Measurements from ENCODE around the gene NFATC4. TPM values are rescaled to one million over a fixed set of nuclear protein-coding genes. Genes with fewer than 3 reads are reported as not detected.
"Not testable (repeated sequence)": the region's sequence is repeated elsewhere in the genome, so short reads cannot be mapped to it uniquely, and the experiment has no call there.

NFATC4 gene
- total RNA-seq, 1 donor from 2014 or later: 19.1 TPM

DNA sequence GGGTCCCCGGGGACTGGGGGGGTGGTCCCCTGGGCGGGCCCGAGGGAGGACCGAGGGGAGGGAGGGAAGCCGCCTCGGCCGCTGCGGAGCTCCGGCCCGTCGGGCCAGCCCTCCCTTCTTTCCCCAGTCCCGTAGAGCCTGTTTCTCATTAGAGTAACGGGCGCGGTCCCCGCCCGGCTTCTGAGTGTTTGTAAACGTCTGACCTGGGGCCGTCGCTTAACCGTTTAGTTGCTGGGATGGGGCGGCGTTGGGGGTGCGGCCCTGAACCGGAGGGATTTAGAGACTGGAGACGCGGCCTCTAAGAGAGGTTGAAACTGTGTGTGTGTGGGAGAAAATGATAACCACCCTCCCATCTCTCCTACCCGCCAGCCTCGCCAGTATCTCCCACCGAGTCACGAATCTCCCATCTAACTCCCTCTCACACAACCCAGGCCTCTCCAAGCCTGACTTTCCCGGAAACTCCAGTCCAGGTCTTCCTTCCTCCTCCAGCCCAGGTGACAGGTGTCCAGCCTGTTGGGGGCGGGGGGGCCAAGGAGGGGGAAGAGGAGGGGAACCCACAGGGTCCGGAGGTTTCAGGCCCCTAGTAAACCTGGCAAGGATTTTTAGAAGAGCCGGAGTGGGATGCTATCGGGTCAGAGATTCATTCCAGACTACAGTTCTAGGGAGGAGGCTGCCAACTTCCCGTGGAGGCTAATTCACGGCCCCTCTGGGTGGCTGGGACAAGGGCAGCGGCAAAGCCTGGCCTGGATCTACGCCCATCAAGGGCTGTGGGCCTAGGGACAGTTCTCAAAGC is 1.1 kb upstream of the NFATC4 start:
- DNase-seq (ENCODE audit: low read depth, low spot score): peak; percentile 63

DNA sequence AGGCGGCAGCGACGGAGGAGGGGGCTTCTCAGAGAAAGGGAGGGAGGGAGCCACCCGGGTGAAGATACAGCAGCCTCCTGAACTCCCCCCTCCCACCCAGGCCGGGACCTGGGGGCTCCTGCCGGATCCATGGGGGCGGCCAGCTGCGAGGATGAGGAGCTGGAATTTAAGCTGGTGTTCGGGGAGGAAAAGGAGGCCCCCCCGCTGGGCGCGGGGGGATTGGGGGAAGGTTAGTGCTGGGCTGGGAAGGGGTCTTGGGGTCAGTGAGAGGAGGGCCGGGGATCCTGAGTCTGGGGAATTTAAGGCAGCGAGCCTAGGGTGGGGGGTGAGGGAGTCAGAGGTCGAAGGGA is 203 bp downstream of the NFATC4 start:
- no peak for DNase-seq (ENCODE audit: low read depth, low spot score)

DNA sequence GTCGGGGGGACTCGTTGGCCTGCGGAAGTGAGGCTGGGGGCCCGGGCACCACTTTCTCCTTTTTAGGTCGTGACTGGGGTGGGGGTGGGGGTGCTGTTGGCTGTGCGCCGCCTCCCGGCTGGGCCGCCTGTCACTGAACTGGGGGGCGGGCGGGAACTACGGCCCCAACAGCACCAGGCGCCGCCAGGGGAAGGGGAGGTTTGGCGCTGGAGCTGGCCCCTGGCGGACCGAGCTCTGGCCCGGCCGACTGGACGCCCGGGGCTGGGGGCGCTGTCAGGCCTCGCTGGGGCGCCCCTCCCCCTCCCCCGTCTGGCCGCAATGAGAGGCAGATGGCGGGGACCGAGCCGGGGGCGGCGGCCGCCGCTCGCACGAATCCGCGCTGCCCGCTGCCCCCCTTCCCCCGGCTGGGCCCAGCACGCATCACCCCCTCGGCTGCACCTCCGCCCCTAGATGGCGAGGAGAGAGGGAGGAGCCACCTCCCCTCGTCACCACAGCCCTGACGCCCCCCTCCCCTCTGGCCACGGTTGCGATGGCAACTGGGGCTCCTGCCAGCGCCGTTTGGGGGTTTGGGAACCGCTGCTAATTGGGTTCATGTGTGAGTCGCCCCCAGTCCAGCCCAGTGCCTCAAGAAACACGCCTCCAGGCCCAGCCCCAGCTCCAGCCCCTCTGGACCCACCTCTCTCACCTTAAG is 723 bp downstream of the NFATC4 start:
- no peak for DNase-seq (ENCODE audit: low read depth, low spot score)

DNA sequence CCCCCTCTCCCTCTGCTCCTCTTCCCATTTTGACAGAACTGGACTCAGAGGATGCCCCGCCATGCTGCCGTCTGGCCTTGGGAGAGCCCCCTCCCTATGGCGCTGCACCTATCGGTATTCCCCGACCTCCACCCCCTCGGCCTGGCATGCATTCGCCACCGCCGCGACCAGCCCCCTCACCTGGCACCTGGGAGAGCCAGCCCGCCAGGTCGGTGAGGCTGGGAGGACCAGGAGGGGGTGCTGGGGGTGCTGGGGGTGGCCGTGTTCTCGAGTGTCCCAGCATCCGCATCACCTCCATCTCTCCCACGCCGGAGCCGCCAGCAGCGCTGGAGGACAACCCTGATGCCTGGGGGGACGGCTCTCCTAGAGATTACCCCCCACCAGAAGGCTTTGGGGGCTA is 1.5 kb downstream of the NFATC4 start:
- DNase-seq (ENCODE audit: low read depth, low spot score): no peak

DNA sequence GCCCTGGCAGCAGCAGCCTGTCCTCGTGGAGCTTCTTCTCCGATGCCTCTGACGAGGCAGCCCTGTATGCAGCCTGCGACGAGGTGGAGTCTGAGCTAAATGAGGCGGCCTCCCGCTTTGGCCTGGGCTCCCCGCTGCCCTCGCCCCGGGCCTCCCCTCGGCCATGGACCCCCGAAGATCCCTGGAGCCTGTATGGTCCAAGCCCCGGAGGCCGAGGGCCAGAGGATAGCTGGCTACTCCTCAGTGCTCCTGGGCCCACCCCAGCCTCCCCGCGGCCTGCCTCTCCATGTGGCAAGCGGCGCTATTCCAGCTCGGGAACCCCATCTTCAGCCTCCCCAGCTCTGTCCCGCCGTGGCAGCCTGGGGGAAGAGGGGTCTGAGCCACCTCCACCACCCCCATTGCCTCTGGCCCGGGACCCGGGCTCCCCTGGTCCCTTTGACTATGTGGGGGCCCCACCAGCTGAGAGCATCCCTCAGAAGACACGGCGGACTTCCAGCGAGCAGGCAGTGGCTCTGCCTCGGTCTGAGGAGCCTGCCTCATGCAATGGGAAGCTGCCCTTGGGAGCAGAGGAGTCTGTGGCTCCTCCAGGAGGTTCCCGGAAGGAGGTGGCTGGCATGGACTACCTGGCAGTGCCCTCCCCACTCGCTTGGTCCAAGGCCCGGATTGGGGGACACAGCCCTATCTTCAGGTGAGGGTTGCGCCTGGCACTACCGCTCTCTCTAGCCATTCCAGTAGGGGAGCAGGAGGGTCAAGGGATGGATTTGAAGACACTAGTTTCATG is 2.1 kb downstream of the NFATC4 start:
- no peak for DNase-seq (ENCODE audit: low read depth, low spot score)

DNA sequence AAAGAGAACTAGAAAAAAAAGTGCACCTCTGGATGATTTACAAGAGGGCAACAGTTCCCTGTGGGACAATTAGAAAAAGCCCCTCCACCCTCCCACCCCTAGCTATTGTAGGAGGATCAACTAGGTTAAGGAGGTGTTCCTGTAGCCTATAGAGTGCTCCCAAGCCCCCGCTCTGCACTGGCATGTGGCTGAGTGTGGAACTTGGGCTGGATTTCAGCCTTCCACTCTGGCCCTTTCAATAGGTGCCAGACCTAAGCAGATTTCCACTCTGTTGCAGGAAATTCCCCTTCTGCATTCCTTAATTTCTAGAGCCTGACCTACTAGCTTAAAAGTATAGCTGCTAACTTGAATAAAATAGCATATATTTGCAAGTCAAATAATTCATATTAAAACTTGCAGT is 2.8 kb downstream of the NFATC4 start:
- DNase-seq (ENCODE audit: low read depth, low spot score): no peak

DNA sequence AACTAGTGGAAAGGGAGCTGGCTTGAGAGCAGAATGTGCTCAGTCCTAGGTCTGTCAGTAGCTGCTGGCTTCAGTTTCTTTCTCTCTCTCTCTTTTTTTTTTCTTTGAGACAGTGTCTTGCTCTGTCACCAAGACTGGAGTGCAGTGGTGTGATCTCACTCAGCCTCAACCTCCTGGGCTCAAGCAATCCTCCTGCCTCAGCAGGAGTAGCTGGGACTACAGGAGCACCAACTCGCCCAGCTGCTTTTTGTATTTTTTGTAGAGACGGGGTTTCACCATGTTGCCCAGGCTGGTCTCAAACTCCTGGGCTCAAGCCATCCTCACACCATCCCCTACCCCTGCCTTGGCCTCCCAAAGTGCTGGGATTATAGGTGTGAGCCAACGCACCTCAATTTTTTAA is 3.6 kb downstream of the NFATC4 start:
- DNase-seq (ENCODE audit: low read depth, low spot score): not testable (repeated sequence)

DNA sequence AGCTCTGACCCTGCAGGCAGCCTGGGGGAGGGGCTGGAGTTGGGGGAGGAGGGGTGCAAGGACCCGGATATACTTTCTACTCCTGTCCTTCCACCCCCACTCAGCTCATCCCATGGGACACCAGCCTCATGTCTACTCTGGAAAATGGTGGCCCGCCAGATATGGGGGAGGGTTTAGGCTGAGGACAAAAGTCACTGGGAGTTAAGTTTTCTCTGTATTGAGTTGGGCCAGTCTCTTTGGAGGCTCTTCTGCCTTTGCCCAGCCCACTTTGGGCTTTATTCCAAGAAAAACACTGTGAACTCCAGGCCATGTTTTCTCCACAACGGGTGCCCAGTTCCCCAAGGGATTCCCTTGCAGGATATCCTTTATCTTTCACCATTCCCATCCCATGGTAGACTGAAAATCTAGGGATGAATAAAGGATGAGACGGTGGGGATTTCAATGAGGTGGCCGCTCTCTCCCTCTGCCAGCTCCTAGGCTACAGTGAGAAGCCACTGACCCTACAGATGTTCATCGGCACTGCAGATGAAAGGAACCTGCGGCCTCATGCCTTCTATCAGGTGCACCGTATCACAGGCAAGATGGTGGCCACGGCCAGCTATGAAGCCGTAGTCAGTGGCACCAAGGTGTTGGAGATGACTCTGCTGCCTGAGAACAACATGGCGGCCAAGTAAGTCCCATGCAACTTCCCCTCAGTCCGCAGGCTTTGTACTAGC is 4.9 kb downstream of the NFATC4 start:
- no peak for DNase-seq (ENCODE audit: low read depth, low spot score)

DNA sequence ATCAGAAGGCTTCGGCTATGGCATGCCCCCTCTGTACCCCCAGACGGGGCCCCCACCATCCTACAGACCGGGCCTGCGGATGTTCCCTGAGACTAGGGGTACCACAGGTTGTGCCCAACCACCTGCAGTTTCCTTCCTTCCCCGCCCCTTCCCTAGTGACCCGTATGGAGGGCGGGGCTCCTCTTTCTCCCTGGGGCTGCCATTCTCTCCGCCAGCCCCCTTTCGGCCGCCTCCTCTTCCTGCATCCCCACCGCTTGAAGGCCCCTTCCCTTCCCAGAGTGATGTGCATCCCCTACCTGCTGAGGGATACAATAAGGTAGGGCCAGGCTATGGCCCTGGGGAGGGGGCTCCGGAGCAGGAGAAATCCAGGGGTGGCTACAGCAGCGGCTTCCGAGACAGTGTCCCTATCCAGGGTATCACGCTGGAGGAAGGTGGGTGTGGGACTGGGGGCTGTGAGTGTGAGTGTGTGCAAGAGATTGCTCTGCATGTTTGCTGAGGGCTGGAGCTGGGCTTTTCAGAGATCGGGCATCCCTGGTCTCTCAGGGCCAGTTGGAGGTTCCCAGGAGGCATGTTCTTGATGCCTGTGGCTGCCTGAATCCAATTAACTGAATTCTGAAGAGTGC is 8.6 kb downstream of the NFATC4 start:
- DNase-seq (ENCODE audit: low read depth, low spot score): no peak

DNA sequence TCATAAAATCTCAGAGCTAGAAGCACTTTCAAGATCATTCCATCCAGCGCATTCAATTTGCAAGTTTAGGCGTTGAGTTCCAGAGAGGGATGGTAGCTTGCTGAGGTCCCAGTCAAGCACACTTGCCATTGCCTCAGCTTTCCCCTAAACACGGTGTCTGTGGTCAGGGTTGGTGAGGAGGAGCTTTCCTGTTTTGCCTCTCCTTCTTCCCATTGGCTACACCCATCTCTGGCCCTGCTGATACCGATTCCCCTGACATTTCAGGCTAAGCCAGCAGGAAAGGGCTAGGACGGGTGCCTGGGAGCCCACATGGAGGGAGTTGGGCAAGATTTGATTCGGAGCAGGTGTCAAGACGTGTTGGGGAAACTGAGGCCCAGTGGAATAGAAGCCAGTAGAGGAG is 9.1 kb downstream of the NFATC4 start:
- DNase-seq (ENCODE audit: low read depth, low spot score): no peak

DNA sequence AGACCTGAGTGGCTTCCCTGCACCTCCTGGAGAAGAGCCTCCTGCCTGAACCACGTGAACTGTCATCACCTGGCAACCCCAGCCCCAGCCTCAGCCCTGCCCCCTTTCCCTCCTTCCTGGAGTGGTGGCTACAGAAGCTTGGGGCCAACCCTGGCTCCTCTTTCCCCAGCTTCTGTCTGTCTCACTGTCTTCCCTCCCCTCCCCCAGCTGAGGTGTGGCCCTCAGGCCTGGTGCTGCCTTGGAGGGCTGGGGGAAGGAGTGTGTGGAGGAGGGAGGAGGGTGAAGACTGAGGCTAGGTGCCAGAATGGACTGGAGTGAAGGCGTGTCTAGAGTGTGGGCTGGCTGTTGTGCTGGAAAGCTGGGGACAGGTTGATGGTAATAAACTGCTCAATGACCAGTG is 9.7 kb downstream of the NFATC4 start:
- DNase-seq (ENCODE audit: low read depth, low spot score): no peak

DNA sequence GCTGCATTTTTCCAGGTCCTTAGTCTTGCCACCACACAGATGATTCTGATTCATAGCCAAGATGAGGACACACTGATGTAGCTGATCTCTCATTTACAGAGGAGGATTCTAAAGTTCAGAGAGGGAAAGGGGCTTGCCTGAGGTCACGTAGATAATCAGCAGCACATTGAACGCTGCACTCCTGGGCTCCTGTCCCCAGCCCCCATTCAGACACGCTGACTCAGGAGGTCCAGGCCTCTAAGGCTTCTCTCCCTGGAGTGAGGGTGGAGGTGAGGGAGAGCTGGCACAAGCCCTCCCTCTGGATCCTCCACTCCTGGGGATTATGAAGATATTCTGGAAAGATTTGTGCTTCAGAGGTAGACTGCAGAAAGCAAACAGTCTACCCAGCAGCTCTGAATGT is 10.3 kb downstream of the NFATC4 start:
- DNase-seq (ENCODE audit: low read depth, low spot score): no peak

DNA sequence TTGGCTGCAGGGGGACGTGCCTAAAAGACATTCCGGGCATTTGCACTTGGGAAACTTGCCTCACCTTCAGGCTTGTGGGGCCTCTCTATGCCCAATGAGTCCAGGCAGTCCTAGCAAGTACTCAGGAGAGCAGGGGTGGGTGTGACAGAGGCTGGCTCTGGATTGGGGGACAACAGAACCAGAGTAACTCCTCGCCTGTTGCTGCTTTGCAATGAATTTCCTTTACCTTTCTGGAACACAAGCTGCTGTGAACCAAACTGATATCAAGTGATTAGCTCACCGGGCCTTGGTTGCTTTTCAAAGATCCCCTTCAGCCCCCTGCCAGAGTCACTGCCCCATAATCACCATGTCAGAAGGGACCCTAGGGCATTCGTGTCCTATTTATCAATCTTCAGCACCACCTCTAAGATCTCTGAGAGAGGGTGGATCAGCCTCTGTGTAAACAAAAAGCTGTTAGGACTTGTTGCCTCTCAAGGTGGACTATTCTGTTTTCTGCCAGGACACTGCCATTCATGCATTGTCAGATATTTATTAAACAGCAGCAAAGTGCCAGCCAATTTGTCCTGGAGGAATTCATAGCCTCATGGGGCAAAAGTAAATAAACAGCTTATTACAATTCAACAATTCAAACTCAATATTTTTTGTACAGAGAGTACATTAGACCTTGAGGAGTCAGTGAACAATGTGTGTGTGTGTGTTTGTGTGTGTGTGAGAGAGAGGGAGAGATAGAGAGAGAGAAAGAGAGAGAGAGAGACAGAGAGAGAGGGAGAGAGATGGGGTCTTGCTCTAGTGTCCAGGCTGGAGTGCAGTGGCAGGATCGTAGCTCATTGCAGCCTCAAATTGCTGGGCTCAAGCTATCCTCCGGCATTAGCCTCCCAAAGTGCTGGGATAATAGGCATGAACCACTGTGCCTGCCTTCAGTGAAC is 11.3 kb downstream of the NFATC4 start:
- no peak for DNase-seq (ENCODE audit: low read depth, low spot score)

DNA sequence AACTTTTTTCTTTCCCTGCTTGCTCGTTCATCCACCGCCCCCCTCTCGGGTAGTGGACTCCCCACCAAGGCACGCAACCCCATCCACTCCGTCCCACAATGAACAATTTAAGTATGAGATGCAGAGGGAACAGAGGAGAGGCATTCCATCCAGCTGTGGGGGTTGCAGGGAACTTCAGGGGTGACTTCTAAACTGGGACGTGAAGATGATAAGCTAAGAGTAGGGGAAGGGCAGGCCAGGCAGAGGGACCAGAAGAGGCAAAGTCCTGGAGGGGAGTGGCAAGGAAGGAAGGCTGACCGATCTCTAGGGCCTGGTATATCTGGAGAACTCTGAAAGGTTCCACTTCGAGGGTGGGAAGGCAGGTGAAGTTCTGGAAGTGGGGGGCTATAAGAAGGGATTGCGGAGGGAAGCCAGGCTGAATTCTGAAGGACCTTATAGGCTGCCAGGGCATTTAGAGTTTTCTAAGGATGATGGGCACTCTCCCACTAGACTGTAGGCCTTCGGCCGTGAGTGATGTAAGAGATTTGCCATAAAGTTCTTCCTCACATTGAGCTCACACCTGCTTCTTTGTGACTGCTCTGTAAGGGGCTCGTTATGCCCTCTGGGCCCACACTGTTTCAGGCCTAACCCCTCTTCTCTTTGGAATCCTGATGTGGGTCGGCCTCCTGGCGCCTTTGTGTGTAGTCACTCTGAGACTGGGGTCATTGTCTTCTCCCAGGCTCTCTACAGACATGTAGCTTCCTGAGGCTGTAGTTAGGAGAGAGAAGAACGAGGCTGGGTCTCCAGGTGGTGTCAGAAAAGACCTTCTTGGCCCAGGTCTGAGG is 12.1 kb downstream of the NFATC4 start:
- no peak for DNase-seq (ENCODE audit: low read depth, low spot score)

DNA sequence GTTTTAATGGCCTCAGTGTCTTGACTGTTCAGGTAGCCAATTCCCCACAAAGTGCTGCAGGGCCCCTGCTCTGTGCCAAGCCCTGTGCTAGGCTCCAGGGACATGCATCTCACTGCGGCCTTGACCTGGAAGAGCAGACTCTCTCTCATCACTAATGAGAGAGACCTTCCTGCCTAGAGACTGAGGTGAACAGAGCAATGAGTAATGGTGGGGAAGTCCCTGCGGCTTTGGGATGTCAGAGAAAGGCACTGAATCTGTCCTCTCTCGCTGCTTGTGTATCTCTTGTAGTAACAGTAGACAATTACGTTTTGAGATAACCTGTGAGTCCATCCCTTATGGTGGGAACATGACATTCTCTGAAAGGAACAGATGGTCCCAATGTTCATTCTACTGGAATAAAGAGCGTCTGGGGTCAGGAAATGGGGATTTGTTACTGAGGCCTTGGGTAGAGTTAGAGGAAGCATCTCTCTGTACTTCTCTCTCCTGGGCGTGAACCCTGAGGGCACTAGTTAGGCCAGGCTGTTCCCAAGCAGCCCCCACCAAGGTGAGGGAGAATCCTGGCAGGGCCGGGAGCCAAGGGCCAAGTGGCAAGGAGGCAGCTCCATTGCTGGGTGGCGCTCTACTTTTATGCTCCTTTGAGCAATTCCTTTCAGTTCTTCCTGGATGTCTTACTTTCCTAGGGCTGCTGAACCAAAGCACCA is 13.5 kb downstream of the NFATC4 start:
- DNase-seq (ENCODE audit: low read depth, low spot score): no peak

DNA sequence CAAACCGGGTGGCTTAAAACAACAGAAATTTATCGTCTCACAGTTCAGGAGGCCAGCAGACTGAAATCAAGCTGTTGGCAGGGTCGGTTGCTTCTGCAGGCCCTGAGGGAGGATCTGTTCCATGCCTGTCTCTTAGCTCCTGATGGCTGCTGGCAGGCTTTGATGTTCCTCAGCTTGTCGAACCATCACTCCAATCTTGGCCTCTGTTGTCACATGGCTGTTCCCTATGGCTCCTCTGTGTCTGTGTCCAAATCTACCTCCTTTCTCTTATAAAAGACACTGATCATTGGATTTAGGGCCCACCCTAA is 14.0 kb downstream of the NFATC4 start:
- DNase-seq (ENCODE audit: low read depth, low spot score): no peak

DNA sequence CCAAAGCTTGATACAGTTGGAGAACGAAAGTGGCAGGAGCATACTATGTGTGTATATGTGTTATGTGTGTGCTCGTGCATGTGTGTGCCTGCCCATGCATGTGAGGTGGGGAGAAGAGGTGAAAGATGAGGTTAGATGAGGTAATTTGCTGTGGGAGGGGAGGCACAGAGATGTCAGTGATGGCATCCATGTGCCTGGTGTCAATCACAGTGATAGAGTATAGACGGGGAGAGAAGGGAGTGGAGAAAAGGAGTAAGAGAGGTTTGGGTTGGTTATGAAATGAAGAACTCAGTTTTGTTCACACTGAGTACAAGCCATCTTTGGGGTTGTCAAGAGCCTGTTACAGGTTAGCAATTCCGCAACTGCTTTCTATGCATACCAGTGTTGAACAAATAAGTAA is 16.2 kb downstream of the NFATC4 start:
- DNase-seq (ENCODE audit: low read depth, low spot score): no peak

DNA sequence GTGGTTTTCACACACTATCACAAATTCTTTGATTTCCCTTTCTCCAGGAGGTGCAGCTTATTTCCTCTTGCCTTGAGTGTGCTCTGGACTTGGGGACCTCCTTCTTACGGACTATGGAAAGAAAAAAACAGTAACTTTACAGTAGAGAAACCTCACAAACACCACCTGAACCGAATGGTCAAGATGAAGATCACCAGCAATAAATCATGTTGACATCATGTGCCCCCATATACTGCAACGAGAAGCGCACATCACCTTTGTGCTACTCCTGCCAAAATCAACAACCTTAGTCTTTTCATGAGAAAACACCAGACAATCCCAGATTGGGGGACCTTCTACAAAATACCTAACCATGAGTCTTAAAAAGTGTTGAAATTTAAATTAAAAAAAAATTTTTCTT is 17.5 kb downstream of the NFATC4 start:
- no peak for DNase-seq (ENCODE audit: low read depth, low spot score)

DNA sequence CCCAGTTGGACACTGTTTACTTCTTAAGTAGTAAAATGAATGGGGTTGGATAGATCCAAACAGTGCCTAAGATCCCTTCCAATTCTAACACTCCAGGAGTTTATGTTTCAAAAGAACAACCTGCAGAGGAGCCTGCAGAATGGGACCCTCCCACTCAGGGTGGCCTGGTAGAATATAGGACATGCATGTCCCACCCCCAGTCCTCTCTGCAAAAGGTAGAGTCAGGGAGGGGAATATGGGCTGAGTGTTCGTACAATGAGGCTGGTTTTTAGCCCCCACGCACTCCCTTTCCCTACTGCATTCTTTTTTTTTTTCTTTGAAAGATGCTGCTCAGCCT is 19.0 kb downstream of the NFATC4 start:
- DNase-seq (ENCODE audit: low read depth, low spot score): no peak
